ENCODE measurements around the gene SSH3.

Gene SSH3

DNA sequence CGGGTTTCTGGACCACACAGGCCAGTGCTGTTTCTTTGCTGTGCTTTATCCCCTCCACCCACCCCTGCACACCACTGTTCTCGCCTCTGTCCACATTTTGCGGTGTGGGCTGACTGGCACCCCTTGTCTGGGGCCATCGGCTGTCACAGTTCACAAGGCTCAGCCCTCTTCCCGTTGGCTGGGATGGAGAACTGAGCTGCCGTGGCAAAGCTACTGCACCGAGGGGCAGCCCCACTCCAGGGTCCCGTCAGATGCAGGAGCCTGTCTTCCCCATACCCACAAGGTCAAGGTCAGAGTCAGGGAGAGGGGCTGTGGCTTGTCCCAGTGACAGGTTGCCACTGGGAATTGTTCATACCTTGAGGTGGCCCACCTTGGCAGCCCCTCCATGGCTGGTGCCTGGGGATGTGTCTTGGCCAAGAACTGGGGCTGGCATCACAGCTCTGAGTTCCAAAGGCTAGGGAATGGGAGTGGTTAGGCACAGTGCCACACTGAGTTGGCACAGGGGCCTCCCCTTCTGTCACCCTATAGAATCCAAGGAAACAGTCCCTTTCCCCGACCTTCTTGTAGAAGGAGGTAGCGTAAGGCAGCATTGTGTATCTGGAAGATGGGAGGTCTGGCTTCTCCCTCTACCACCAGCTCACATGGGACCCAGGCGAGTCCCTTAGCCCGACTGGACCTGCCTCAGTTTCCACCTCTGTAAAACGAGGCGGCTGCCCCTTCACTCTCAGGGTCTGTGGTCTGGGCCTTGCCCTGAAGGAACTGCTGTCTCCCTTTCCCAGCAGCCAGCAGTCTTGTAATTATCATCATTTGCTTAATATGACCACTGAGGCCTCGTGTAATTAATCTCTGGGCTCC is 33.7 kb upstream of the SSH3 start:
- FAIRE-seq (no peak), DNase-seq (ENCODE audit: insufficient read length, low spot score) (no peak)

GRCh38 chr11:67270256-67271204 is 32.8 kb upstream of the SSH3 start:
- TF ChIP-seq CTCF (IDR thresholded peaks at IDR 0.05; ENCODE audit: insufficient read depth, missing control alignments): no peak
- FAIRE-seq (no peak), DNase-seq (ENCODE audit: insufficient read length, low spot score) (no peak)

More for the DNA sequence above, 33.7 kb upstream of the SSH3 start:
- no peak for TF ChIP-seq CTCF (IDR thresholded peaks at IDR 0.05; ENCODE audit: insufficient read depth, missing control alignments)

DNA sequence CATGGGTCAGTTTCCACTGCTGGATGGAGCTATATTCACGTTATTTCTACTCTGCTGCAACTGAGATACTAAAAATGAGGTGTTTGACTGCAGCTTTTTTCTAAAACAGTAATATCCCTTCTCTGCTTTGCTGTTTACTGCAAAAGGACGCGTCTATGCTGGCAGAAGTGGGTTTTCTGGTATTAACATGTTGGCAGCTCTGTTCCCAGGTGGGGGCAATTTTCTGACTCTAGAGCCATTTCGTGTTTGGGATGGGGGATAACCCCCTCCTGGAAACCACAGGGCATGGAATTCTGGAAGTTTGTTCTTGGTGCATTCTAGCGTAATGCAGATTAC is 32.2 kb upstream of the SSH3 start:
- FAIRE-seq (no peak), DNase-seq (ENCODE audit: insufficient read length, low spot score) (no peak)
- no peak for TF ChIP-seq CTCF (IDR thresholded peaks at IDR 0.05; ENCODE audit: insufficient read depth, missing control alignments)

GRCh38 chr11:67271541-67272284 is 31.6 kb upstream of the SSH3 start:
- TF ChIP-seq CTCF (IDR thresholded peaks at IDR 0.05; ENCODE audit: insufficient read depth, missing control alignments): no peak
- DNase-seq (ENCODE audit: insufficient read length, low spot score): no peak
- FAIRE-seq: no peak

DNA sequence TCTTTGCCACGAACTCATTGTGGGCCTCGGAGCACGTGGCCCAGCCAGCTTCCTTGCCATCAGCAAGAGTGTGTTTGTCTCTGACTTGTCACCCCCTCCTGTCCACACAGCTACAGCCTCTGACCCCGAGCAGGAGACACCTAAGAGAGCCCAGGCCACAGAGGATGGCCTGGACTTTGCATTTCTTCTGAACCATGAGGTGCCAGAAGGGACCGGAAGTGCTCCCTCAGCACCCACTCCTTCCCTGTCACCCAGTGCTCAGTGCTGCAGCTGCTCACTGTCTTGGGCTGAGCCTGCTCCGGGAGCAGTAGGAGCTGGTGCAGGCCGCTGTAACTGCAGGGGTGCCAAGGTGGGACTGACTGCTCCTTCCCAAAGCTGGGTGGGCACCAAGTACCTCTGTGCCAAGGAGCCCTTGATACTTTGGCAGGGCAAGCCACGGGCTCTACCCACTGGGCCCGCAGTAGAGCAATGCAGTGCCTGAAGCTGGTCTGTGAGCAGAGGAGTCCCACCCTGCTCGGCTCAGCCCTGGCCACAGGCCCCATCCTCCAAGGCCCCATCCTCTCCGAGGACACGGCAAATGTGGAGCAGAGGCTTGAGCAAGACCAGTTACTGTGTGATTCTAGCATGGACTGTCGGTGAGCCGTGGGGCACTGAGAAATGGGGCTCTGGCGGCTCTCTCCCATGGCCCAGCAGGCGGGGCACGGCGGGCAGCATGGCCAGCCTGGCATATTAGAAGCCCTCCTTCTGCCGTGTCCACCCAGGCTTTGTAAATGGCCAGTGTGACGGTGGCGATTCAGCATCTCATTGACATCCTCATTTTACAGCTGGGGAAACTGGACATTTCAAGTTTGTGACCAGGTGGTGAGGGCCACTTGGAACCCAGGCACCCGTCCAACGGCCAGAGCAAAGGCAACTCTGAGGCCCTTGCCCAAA is 30.7 kb upstream of the SSH3 start:
- DNase-seq (ENCODE audit: insufficient read length, low spot score) (no peak), FAIRE-seq (no peak)
- no peak for TF ChIP-seq CTCF (IDR thresholded peaks at IDR 0.05; ENCODE audit: insufficient read depth, missing control alignments)

Measured in D721Med (cell line).